ENCODE measurements around the gene TRIO.

Gene TRIO

DNA sequence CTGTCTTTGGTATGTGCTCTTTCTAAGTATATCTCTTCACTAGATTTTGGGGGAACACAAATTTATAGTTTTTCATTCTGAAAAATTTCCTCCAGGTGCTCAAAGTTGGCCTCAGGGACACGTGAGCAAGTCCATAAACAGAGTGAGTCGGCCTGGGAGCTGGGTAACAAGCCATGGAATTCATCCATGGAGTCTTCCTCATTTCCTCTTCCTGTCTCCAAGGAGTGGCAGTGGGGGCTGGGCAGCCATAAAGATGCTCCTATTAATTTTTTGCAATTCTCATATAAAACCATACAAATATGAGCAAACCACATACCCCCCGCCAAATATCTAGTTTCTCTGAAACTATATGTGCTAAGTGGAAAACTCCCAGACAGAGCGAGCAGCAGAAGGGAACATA, 301.9 kb downstream of the TRIO start:
- no peak for DNase-seq

DNA sequence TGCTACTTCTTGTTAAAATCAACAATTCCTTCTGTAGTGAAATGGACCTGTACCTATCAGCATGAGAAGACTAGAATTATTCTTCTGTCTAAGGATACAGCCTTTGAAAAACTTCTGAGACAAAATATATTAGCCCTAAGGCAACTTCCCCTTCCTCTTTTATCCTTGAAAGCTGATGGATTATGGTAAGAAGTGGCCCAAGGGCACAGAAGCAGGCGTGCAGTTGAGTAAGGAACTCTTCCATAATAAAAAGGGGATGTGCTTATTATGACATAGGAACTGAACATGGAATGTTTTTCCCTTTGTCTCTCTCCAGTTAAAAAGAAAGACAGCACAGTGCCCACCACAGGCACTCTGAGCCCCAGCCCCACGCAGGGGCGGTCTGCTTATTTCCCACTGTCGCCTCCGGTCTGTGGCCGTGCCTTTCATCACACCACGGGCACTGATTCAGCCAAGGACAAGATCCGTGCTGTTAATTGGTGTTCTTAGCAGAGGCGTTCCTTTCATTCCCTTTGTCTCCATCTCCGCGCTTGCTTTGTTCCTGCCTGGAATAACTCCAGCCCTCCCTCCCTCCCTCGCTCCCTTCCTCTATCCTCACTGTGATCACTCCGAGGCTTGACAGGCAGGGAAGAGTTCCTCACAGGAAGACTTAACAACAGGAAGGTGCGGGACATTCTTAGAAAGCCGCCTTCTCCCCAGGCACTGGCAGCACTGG, 302.6 kb downstream of the TRIO start:
- DNase-seq = peak; percentile 86

DNA sequence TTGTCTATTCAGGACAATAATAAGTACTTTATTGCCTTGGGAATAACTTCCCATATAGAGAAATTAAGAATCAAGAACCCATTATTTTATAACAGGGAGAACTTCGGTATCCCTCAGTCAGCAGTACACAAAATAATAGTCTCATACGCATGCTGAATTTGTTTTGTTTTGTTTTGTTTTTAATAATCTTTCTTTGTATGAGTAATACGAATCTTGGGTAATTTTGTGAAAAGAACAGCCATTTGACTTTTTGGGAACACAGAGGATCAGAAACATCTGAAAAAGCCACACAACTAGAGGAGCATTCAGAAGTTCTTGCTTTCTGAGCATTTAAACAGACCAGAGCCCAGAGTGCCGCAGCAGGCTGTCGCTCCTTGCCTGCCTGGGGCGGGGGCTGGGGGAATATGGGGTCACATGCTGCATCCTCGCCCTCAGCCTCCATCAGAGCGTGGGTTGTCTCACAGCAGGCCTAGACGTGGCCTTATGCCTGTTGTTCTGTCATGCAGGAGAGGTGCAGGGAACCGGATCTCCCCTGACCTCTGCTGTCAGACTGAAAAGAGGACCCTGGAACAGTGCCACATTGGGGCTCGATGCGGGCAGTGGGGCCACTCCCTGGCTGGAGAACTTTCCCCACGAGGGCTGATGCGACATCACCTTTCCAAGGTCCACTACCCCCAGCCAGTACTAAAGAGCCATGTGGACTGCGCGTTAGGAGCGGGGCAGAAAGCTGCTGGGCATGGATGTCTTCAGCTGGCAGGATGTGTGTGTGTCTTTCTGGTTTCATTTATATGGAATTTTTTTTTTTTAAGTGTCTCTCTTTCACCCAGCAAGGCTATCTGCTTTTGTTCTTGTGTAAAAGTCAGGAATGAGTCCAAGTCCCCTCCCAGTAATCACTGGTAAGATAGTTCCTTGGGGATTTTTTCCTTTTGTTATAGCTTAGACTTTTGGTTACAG, 305.1 kb downstream of the TRIO start:
- peak; percentile 27 for DNase-seq

GRCh38 chr5:14449052-14449661, 306.0 kb downstream of the TRIO start:
- no peak for DNase-seq

GRCh38 chr5:14450018-14450524, 306.9 kb downstream of the TRIO start:
- no peak for DNase-seq

DNA sequence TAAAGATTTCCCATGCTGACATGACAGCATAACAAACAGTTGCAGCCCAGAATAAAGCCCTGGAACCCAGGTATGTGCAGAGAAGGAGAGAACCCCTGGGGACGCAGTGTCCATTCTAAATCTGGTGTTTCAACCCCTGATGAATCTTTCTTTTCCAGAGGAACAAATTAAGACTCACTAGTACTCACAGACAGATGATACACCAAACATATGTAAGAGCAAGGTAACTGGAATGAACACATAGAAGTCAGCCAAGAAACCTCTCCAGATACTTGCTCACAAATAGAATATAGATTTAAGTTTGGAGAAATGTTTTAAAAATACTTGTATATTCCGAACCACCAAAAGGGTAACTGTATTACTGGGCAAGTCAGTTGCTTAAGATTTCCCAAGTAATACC, 307.6 kb downstream of the TRIO start:
- no peak for DNase-seq

GRCh38 chr5:14451871-14452270, 308.7 kb downstream of the TRIO start:
- DNase-seq = no peak

- no peak for DNase-seq
Observed at GRCh38 chr5:14452685-14453454, 309.7 kb downstream of the TRIO start.

DNA sequence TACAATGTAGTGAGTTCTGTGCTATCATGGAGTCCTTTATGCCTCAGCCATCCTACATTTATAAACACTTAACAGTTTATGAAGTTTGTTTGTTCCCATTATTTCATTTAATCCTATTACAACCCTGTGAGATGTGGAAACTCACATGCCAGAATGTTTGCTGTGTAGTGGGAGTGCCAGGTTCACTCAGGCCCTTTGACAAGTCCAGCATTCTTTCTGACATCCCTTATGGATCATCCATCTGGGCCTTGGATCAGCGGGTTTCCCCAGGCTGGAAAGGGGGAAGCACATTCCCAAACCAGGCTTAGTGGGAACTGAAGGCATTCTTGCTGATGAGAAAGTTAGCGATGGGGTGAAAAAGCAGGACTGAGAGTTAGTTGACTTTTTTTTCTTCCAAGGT, 310.3 kb downstream of the TRIO start:
- DNase-seq = no peak

DNA sequence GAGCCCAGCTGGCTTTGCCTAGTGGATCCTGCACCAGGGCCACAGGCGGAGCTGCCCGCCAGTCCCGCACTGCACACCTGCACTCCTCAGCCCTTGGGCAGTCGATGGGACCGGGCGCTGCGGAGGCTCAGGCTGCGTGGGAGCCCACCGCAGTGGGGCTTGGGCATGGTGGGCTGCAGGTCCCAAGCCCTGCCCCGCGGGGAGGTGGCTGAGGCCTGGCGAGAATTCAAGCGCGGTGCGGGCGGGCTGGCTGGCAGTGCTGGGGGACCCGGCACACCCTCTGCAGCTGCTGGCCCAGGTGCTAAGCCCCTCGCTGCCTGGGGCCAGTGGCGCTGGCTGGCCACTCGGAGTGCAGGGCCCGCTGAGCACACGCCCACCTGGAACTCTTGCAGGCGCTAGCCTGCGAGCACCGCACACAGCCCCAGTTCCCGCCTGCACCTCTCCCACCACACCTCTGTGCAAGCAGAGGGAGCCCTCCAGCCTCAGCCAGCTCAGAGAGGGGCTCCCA, 312.7 kb downstream of the TRIO start:
- no peak for DNase-seq

DNA sequence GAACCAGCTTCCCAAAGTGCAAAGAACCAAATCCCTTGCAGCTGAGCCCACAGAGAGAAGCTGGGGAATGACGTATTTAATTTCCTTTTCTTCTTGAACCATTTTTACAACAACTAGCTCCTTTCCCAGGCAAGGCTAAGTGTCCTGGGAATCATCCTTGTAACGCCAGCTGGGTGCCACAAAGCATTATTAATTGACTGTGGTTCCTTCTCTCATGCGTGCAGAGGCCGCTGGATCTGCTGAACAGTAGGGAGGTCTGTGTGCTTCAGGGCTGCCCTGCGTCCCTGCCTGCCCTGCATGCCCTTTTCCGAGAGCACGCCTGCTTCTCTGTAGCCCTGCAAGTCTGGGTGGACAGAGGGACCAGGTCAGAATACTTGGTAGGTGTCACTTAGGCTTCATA, 314.3 kb downstream of the TRIO start:
- no peak for DNase-seq

DNA sequence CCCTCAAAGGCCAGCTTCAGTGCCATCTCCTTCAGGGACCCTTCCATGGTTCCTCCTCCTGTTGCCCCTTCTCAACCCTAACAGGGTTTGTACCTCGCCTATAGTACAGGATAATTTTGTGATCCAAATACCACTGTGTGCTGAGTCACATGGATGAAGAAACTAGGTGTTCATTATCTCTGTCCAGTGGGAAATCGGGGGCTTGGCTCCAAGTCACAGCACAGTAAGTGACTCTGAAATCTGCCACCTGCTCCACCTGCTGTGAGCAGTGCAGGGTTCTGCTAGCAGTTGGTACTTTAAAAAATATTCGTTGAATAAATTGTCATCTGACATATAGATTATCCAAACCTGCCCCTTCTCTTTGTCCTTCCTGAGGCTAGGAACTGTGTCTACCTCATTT, 315.3 kb downstream of the TRIO start:
- peak; percentile 41 for DNase-seq

DNA sequence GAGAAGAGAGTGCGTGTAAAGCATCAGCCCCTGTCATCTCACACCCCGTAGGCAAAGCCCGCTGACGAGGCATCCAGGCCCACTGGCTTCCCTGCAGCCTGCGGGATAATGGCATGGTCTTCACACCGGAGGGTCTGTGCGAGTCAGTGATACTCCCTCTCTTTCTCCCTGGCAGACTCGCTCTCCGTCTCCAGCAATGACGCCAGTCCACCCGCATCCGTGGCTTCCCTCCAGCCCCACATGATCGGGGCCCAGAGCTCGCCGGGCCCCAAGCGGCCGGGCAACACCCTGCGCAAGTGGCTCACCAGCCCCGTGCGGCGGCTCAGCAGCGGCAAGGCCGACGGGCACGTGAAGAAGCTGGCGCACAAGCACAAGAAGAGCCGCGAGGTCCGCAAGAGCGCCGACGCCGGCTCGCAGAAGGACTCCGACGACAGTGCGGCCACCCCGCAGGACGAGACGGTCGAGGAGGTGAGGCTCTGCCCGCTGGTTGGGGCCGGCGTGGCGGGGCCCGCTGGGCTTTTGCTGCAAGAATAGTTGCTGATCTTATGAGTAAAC, 317.8 kb downstream of the TRIO start:
- DNase-seq = no peak

DNA sequence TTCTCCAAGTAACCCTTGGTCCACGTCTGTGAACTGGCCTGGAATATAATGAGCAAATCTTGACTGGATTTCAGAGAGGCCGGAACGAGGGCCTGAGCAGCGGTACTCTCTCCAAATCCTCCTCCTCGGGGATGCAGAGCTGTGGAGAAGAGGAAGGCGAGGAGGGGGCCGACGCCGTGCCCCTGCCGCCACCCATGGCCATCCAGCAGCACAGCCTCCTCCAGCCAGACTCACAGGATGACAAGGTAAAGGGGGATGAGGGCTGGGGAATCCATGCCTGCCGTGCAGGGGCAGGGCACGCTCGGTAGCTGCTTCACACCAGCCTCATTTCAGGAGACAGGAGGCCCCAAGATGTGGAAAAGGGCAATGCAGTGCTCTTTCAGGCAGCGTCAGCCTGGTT, 319.5 kb downstream of the TRIO start:
- DNase-seq = no peak

GRCh38 chr5:14463629-14464028, 320.5 kb downstream of the TRIO start:
- no peak for DNase-seq

DNA sequence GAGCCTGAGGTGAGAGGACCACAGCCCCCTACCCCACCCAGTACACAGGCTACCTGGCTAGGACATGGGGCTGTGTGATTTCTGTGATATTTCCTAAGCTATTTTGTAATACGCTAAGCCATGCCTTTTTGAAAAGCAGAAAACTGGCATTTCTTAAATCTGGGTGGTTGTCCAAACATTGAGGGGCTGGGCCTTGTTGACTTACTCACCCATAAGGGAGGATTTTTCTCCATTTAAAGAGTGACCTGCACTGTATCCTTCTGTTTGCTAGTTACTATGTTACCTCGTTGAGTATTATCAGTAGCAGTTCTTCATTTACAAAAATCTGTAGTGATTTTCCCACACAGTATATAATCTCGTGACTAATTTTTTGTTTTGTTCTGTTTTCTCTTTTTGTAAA, 321.0 kb downstream of the TRIO start:
- no peak for DNase-seq

GRCh38 chr5:14464671-14465070, 321.5 kb downstream of the TRIO start:
- peak; percentile 26 for DNase-seq

DNA sequence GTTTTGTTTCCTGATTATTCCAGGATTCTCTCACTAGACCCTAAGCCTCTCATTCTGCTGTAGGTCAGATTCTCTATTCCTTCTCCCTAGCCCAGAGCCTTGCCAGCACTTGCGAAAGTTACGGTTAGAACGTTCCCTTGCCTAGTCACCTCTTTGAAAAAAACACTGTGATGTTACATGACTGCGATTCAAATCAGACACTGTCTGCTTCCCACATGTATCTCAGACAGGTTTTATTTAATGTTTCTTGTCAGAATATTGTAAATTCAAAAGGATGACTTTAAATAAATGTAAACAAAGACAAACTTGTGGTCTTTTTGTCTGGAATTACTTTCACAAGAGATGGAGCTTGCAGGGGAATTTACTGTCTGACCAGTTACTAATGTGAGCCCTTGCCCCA, 322.0 kb downstream of the TRIO start:
- no peak for DNase-seq

GRCh38 chr5:14465776-14466175, 322.6 kb downstream of the TRIO start:
- DNase-seq = no peak

DNA sequence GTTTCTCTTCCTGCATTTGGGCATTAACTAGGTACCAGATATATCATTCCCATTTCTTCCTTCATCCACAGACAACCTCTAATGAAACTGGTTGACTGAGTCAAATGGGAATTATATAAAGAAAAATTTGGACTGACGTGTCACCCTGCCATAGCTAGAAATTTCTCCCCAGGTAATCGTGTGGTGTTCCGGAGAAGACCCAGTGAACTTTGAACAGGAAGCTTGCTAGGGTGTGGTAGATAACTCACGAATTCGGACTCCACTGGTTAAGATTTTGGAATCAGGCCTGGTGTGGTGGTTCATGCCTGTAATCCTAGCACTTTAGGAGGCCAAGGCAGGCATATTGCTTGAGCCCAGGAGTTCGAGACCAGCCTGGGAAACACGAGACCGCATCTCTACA, 324.1 kb downstream of the TRIO start:
- DNase-seq = no peak

DNA sequence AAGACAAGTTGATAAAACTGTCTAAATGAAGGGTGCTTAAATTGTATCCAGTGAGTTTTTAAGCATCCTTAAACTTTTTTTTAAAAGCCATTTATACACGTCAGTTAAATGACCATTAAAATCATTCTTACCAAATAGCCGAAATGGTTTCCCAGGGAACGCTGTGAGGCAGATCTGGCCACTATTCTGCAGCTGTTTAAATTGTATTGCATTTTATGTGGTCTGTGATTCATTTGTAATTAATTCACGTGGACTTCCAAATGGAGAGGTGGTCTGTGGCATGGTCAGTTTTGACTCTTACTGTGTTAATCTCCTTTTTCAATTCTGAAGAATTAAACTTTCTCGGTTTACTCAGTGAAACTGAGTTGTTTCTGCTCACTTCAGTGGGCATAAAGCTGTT, 324.7 kb downstream of the TRIO start:
- no peak for DNase-seq
